GM18858 (cell line): Measurements from ENCODE around the gene ZNF687.

Experiments used
- ATAC-seq: cut with Tn5 transposase; IDR thresholded peaks from one replicate; pipeline ENCODE4 v1.9.1; 2021; ENCODE audit not compliant: unreplicated experiment

The ZNF687 gene

GRCh38 chr1:151281225-151281968 is 702 bp upstream of the ZNF687 start:
- ATAC-seq = no peak

GRCh38 chr1:151282883-151283725 is 1.0 kb downstream of the ZNF687 start:
- no peak for ATAC-seq

GRCh38 chr1:151284013-151284577 is 2.0 kb downstream of the ZNF687 start:
- no peak for ATAC-seq

- ATAC-seq = no peak
These were observed 4.7 kb downstream of the ZNF687 start for GRCh38 chr1:151286619-151287340.

GRCh38 chr1:151287341-151287699 is 5.2 kb downstream of the ZNF687 start:
- ATAC-seq = no peak

GRCh38 chr1:151287767-151288500 is 5.8 kb downstream of the ZNF687 start:
- ATAC-seq = no peak

GRCh38 chr1:151288502-151288901 is 6.4 kb downstream of the ZNF687 start:
- no peak for ATAC-seq

GRCh38 chr1:151289080-151289935 is 7.2 kb downstream of the ZNF687 start:
- no peak for ATAC-seq

- ATAC-seq = no peak
These were observed 8.1 kb downstream of the ZNF687 start for GRCh38 chr1:151289991-151290708.

GRCh38 chr1:151290709-151291303 is 8.7 kb downstream of the ZNF687 start:
- no peak for ATAC-seq

- no peak for ATAC-seq
These were observed 10.3 kb downstream of the ZNF687 start for GRCh38 chr1:151292207-151293030.

- ATAC-seq = no peak
These were observed 11.0 kb downstream of the ZNF687 start for GRCh38 chr1:151293093-151293492.

- no peak for ATAC-seq
These were observed 12.8 kb downstream of the ZNF687 start for GRCh38 chr1:151294742-151295462.

GRCh38 chr1:151309811-151310323 is 27.8 kb downstream of the ZNF687 start:
- ATAC-seq = no peak

GRCh38 chr1:151311011-151311410 is 28.9 kb downstream of the ZNF687 start:
- ATAC-seq = no peak

- no peak for ATAC-seq
These were observed 29.7 kb downstream of the ZNF687 start for GRCh38 chr1:151311589-151312331.
